H1 (cell line): ENCODE data around the gene MGLL. TPM values are rescaled to one million over a fixed set of nuclear protein-coding genes. Genes with fewer than 3 reads are reported as not detected.

Experiments used
- CTCF ChIA-PET: fragments of 300-600 bp; sonication (Branson Sonifier 250); formaldehyde crosslinking; loops from one replicate; lab custom pipeline; 2021; ENCODE audit not compliant: partially characterized antibody; lab: Charles Lee
- POLR2A ChIA-PET: fragments of 300-600 bp; sonication (Branson Sonifier 250); formaldehyde crosslinking; loops from one replicate; lab custom pipeline; 2021; ENCODE audit warnings: inconsistent platforms; ENCODE audit not compliant: partially characterized antibody; lab: Charles Lee
- DNase-seq, 2 experiments: peaks; one replicate each; pipeline versions ENCODE4 v3.0.0 to v3.0.0-alpha.2; 2010 to 2022; ENCODE audit warnings: low spot score in 2 of 2, low read depth in 1 of 2, mixed read lengths in 1 of 2
- FAIRE-seq: peaks from 2 replicates; lab custom pipeline; 2011; peaks lifted over from hg19 to GRCh38; lab: Jason Lieb, UNC
- H2AFZ ChIP-seq: 2 replicates; pipeline ENCODE4 v1.8.1; 2012; ENCODE audit warnings: low read length, inconsistent platforms
- H2AK5ac ChIP-seq: 2 replicates; pipeline ENCODE4 v1.6.1; 2013; ENCODE audit warnings: low read depth, low read length
- H2BK120ac ChIP-seq: replicated peaks from 2 replicates; pipeline ENCODE3; 2013; ENCODE audit warnings: low read depth, low read length, inconsistent platforms
- H2BK12ac ChIP-seq: 2 replicates; pipeline ENCODE4 v1.6.1; 2013; ENCODE audit warnings: low read depth, low read length
- H2BK15ac ChIP-seq: 2 replicates; pipeline ENCODE4 v1.6.1; 2013; ENCODE audit warnings: low read length
- H2BK20ac ChIP-seq: 2 replicates; pipeline ENCODE4 v1.6.1; 2013; ENCODE audit warnings: low read length
- H2BK5ac ChIP-seq: 2 replicates; pipeline ENCODE4 v1.6.1; 2013; ENCODE audit warnings: low read depth, low read length
- H3K14ac ChIP-seq: 2 replicates; pipeline ENCODE4 v1.6.1; 2013; ENCODE audit warnings: inconsistent platforms; ENCODE audit not compliant: insufficient read length
- H3K18ac ChIP-seq: 2 replicates; pipeline ENCODE4 v1.6.1; 2013; ENCODE audit warnings: low read length; ENCODE audit errors: extremely low read depth
- H3K23ac ChIP-seq: 2 replicates; pipeline ENCODE4 v1.6.1; 2013; ENCODE audit warnings: inconsistent platforms; ENCODE audit not compliant: insufficient read length
- H3K23me2 ChIP-seq: 2 replicates; pipeline ENCODE4 v1.6.1; 2013; ENCODE audit warnings: low read depth, low read length
- H3K27ac ChIP-seq: 2 replicates; pipeline ENCODE4 v1.6.1; 2011; ENCODE audit warnings: low read depth, low read length, inconsistent platforms
- H3K27me3 ChIP-seq, 4 experiments: replicated peaks in 1 of 4; 1 replicate in 1 of 4; 2 replicates in 3 of 4; pipeline versions ENCODE4 v1.6.1 to v1.8.1; 2011 to 2013; ENCODE audit warnings: low read length in 3 of 4, mild to moderate bottlenecking in 3 of 4, inconsistent platforms in 2 of 4, mixed read lengths in 2 of 4, moderate library complexity in 1 of 4; ENCODE audit not compliant: control insufficient read depth in 3 of 4, insufficient read depth in 3 of 4; ENCODE audit errors: extremely low read depth in 1 of 4
- H3K36me3 ChIP-seq, 4 experiments: 2 replicates each; pipeline versions ENCODE4 v1.6.1 to v1.8.1; 2011 to 2013; ENCODE audit warnings: mild to moderate bottlenecking in 4 of 4, low read length in 3 of 4, moderate library complexity in 2 of 4, control low read depth in 1 of 4, inconsistent platforms in 1 of 4; ENCODE audit not compliant: insufficient read depth in 4 of 4, control insufficient read depth in 2 of 4
- H3K4ac ChIP-seq: replicated peaks from 2 replicates; pipeline ENCODE3; 2013; ENCODE audit warnings: low read length, low read depth, mixed read lengths, inconsistent platforms; ENCODE audit not compliant: insufficient read length
- H3K4me1 ChIP-seq, 4 experiments: replicated peaks in 1 of 4; 1 replicate in 1 of 4; 2 replicates in 3 of 4; pipeline versions ENCODE4 v1.6.1 to v1.8.1; 2011 to 2013; ENCODE audit warnings: low read length in 3 of 4, inconsistent platforms in 2 of 4, mixed read lengths in 1 of 4; ENCODE audit not compliant: insufficient read depth in 4 of 4, control insufficient read depth in 3 of 4
- H3K4me2 ChIP-seq, 2 experiments: 2 replicates each; pipeline versions ENCODE4 v1.6.1 to v1.8.1; 2011 to 2013; ENCODE audit warnings: low read depth in 2 of 2, low read length in 2 of 2, control low read depth in 1 of 2, inconsistent platforms in 1 of 2, mild to moderate bottlenecking in 1 of 2; ENCODE audit not compliant: insufficient read depth in 1 of 2
- H3K4me3 ChIP-seq, 4 experiments: fragments of 200-600, 300-600 bp in 1 of 4; sonication (generic), shearing (Covaris generic), sonication (Bioruptor Twin) in 1 of 4; 2 replicates each; pipeline versions ENCODE4 v1.5.1 to v1.8.1; 2011 to 2016; ENCODE audit warnings: low read length in 4 of 4, low read depth in 3 of 4, control low read depth in 2 of 4, inconsistent platforms in 2 of 4, mild to moderate bottlenecking in 2 of 4, mixed read lengths in 1 of 4, moderate library complexity in 1 of 4; ENCODE audit not compliant: insufficient read depth in 2 of 4; ENCODE audit errors: extremely low read depth in 1 of 4
- H3K56ac ChIP-seq: replicated peaks from 2 replicates; pipeline ENCODE3; 2013; ENCODE audit warnings: low read depth, mild to moderate bottlenecking, mixed read lengths, low read length, inconsistent platforms; ENCODE audit not compliant: insufficient read length
- H3K79me1 ChIP-seq: 2 replicates; pipeline ENCODE4 v1.6.1; 2013; ENCODE audit warnings: low read depth, low read length, control low read depth
- H3K79me2 ChIP-seq, 2 experiments: 2 replicates each; pipeline versions ENCODE4 v1.6.1 to v1.8.1; 2012 to 2013; ENCODE audit warnings: low read length in 2 of 2, mild to moderate bottlenecking in 2 of 2, inconsistent platforms in 1 of 2; ENCODE audit not compliant: insufficient read depth in 2 of 2, control insufficient read depth in 1 of 2
- H3K9ac ChIP-seq, 4 experiments: replicated peaks in 1 of 4; 1 replicate in 1 of 4; 2 replicates in 3 of 4; pipeline versions ENCODE4 v1.6.1 to v1.8.1; 2011 to 2013; ENCODE audit warnings: low read depth in 3 of 4, low read length in 3 of 4, control low read depth in 2 of 4, mild to moderate bottlenecking in 2 of 4, moderate library complexity in 2 of 4, inconsistent platforms in 1 of 4; ENCODE audit errors: extremely low read depth in 1 of 4
- H3K9me3 ChIP-seq, 2 experiments: 2 replicates each; pipeline versions ENCODE4 v1.6.1 to v1.8.1; 2012 to 2013; ENCODE audit warnings: mild to moderate bottlenecking in 2 of 2, moderate library complexity in 2 of 2, control low read depth in 1 of 2, inconsistent platforms in 1 of 2, low read depth in 1 of 2, low read length in 1 of 2, mixed read lengths in 1 of 2; ENCODE audit not compliant: insufficient read depth in 2 of 2
- H4K20me1 ChIP-seq, 2 experiments: replicated peaks in 1 of 2; 2 replicates each; pipeline versions ENCODE3 to v1.8.1; 2011 to 2013; ENCODE audit warnings: inconsistent platforms in 2 of 2, low read length in 2 of 2, mild to moderate bottlenecking in 1 of 2; ENCODE audit not compliant: insufficient read depth in 2 of 2, control insufficient read depth in 1 of 2
- H4K5ac ChIP-seq: 2 replicates; pipeline ENCODE4 v1.6.1; 2013; ENCODE audit warnings: low read length, low read depth, mixed read lengths, inconsistent platforms; ENCODE audit not compliant: insufficient read length
- H4K8ac ChIP-seq: 2 replicates; pipeline ENCODE4 v1.8.0; 2013; ENCODE audit warnings: mild to moderate bottlenecking, moderate library complexity, low read length, inconsistent platforms; ENCODE audit not compliant: insufficient read depth; ENCODE audit errors: extremely low read depth
- H4K91ac ChIP-seq: replicated peaks from 2 replicates; pipeline ENCODE3; 2013; ENCODE audit warnings: low read length, mixed read lengths, inconsistent platforms; ENCODE audit not compliant: insufficient read length
- ASH2L ChIP-seq: fragments of 200-600, 300-600 bp; sonication (generic); IDR thresholded peaks from one replicate; pipeline ENCODE4 v1.7.1; 2017; ENCODE audit warnings: low read length
- CBX5 ChIP-seq: fragments of 300-800, 300-1000 bp; sonication (generic); IDR thresholded peaks from 2 replicates; pipeline ENCODE4 v1.7.1; 2016; ENCODE audit warnings: antibody characterized with exemption, low read length, low read depth
- CBX8 ChIP-seq: fragments of 300-800, 300-1000 bp; sonication (generic); IDR thresholded peaks from 2 replicates; pipeline ENCODE4 v1.7.1; 2016; ENCODE audit warnings: low read depth, low read length, borderline replicate concordance
- CEBPB ChIP-seq: IDR thresholded peaks from 2 replicates; pipeline ENCODE4 v1.6.1; 2012; ENCODE audit warnings: low read depth, low read length
- EGR1 ChIP-seq: IDR thresholded peaks from 2 replicates; pipeline ENCODE4 v1.6.1; 2011; ENCODE audit warnings: low read depth, low read length, borderline replicate concordance
- FOSL1 ChIP-seq: IDR thresholded peaks from 2 replicates; pipeline ENCODE4 v1.6.1; 2011; ENCODE audit warnings: mild to moderate bottlenecking, low read depth, low read length, moderate library complexity; ENCODE audit not compliant: insufficient read depth
- MAFK ChIP-seq: IDR thresholded peaks from 2 replicates; pipeline ENCODE4 v1.6.1; 2012; ENCODE audit warnings: low read depth, mild to moderate bottlenecking, improper control_type of control experiment, low read length
- PHF8 ChIP-seq: fragments of 200-600 bp; sonication (generic); conservative IDR thresholded peaks from 2 replicates; pipeline ENCODE4 v1.7.1; 2012; ENCODE audit warnings: low read depth, mild to moderate bottlenecking, inconsistent platforms, low read length, moderate library complexity
- POU5F1 ChIP-seq: IDR thresholded peaks from 2 replicates; pipeline ENCODE4 v1.6.1; 2011; ENCODE audit warnings: low read depth, mild to moderate bottlenecking, low read length, moderate library complexity
- RBBP5 ChIP-seq: IDR thresholded peaks from 2 replicates; pipeline ENCODE4 v1.7.1; 2012; ENCODE audit warnings: low read depth, mild to moderate bottlenecking, inconsistent platforms, low read length, moderate library complexity, borderline replicate concordance
- SP4 ChIP-seq: IDR thresholded peaks from 2 replicates; pipeline ENCODE4 v1.6.1; 2012; ENCODE audit warnings: low read length, inconsistent platforms
- YY1 ChIP-seq: IDR thresholded peaks from 2 replicates; pipeline ENCODE4 v1.6.1; 2011; ENCODE audit warnings: low read depth, mild to moderate bottlenecking, low read length
- WGBS, 2 experiments: shearing (Covaris generic) in 1 of 2; methylation state at CpG; one replicate each; pipeline versions ENCODE4 v1.1.6 to v1.1.7; 2013 to 2015; ENCODE audit warnings: low lambda C conversion rate in 2 of 2, mixed read lengths in 2 of 2, inconsistent platforms in 1 of 2, low coverage in 1 of 2, missing lambda C conversion rate in 1 of 2; ENCODE audit not compliant: insufficient replicate concordance in 2 of 2, insufficient coverage in 1 of 2, insufficient read length in 1 of 2; ENCODE audit errors: extremely low coverage in 1 of 2, missing lambda C conversion rate in 1 of 2; 5-methylcytosine and 5-hydroxymethylcytosine counted together
- polyA plus RNA-seq, 7 experiments: library from polyadenylated mRNA; depleted of rRNA in 3 of 7; stranded (reverse) in 5 of 7; unstranded in 2 of 7; fragments of >200 nt in 5 of 7; fragments of 200-250 nt in 2 of 7; gene quantifications; 1 replicate in 5 of 7; 2 replicates in 1 of 7; 4 replicates in 1 of 7; pipeline versions ENCODE4 v1.2.1 to v1.2.3, GENCODE V29; 2011 to 2013; ENCODE audit warnings: missing spikeins in 2 of 7, mixed read lengths in 2 of 7
- total RNA-seq: library from RNA; stranded (reverse); fragmentation: NEBNext Ultra II Directional; extraction: Animal tissue kit (Norgen Biotek cat#: 25700); gene quantifications from 2 replicates; pipeline ENCODE4 v1.2.1, GENCODE V29; 2021
- TF ChIP-seq, protein P1 (sequence below): IDR thresholded peaks from 2 replicates; pipeline ENCODE4 v1.6.1; 2011; ENCODE audit warnings: low read depth, mild to moderate bottlenecking, low read length; ENCODE audit not compliant: insufficient read depth
- TF ChIP-seq, protein P2 (sequence below): IDR thresholded peaks from 2 replicates; pipeline ENCODE4 v1.6.1; 2012; ENCODE audit warnings: inconsistent platforms

MGLL gene
- total and polyA plus RNA-seq, 2 of the 8 experiments (the other 6 are each of a cell fraction or from before 2014, with no cell fraction given): 0.05 to 0.34 TPM

- Histone ChIP-seq H2BK15ac (no peak overlapping the region), H3K4me3 (no peak overlapping the region), H2BK20ac (no peak overlapping the region), H4K8ac (no peak overlapping the region), H3K9me3 (no peaks in the 10 kb centered on the region), H3K4me2 (no peak overlapping the region), H3K79me2 (no peaks in the 10 kb centered on the region), H4K20me1 (no peaks in the 10 kb centered on the region), H3K9ac (no peak overlapping the region), H3K4me1 (no peaks in the 10 kb centered on the region), H4K5ac (no peak overlapping the region), H4K91ac (no peak overlapping the region), H3K56ac (no peak overlapping the region), H3K27ac (no peak overlapping the region), H3K18ac (no peak overlapping the region), H3K23me2 (no peaks in the 10 kb centered on the region; the same call in 1 of the 2 replicates), H2AFZ (no peak overlapping the region), H3K4ac (no peak overlapping the region), H2BK5ac (no peak overlapping the region), H3K27me3 (no peaks in the 10 kb centered on the region), H3K14ac (no peak overlapping the region), H2BK12ac (no peak overlapping the region), H3K36me3 (no peaks in the 10 kb centered on the region), H2BK120ac (no peak overlapping the region), H3K79me1 (no peaks in the 10 kb centered on the region), H2AK5ac (no peak overlapping the region), H3K23ac (no peak overlapping the region)
- WGBS, 2 experiments: 93% methylated on average over 4 of the region's 4 CpGs; no CpG with 5 or more reads in 1 of the 2 experiments
- CTCF ChIA-PET: interaction anchor here (1.1 kb wide), 1 partner anchor 147 kb away, joined by 3 read pairs; no protein-coding TSS in a partner anchor
- POLR2A ChIA-PET: no interaction called here
- DNase-seq: peak in 1 of 2 experiments; percentile 23
- FAIRE-seq: no peak
- TF ChIP-seq YY1 (no peak), ASH2L (no peak), CBX8 (no peak), EGR1 (no peak), RBBP5 (no peak), CBX5 (no peak), FOSL1 (no peak), PHF8 (no peak), CEBPB (no peak), MAFK (no peak), POU5F1 (no peak), SP4 (no peak)
- TF ChIP-seq, protein P1, sequence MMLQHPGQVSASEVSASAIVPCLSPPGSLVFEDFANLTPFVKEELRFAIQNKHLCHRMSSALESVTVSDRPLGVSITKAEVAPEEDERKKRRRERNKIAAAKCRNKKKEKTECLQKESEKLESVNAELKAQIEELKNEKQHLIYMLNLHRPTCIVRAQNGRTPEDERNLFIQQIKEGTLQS: no peak
- TF ChIP-seq, protein P2, sequence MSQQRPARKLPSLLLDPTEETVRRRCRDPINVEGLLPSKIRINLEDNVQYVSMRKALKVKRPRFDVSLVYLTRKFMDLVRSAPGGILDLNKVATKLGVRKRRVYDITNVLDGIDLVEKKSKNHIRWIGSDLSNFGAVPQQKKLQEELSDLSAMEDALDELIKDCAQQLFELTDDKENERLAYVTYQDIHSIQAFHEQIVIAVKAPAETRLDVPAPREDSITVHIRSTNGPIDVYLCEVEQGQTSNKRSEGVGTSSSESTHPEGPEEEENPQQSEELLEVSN: no peak
Measured at GRCh38 chr3:127847236-127847720, 25.0 kb upstream of the MGLL start.
